ENCODE results near the gene ZNF365. TPM values are rescaled to one million over a fixed set of nuclear protein-coding genes. Genes with fewer than 3 reads are reported as not detected.
A peak's percentile ranks its signal among the peaks of the same experiment; 100 is the strongest.

ZNF365 gene
- total and polyA plus RNA-seq, 8 donors: 0.18 to 0.40 TPM; not detected in 6

DNA sequence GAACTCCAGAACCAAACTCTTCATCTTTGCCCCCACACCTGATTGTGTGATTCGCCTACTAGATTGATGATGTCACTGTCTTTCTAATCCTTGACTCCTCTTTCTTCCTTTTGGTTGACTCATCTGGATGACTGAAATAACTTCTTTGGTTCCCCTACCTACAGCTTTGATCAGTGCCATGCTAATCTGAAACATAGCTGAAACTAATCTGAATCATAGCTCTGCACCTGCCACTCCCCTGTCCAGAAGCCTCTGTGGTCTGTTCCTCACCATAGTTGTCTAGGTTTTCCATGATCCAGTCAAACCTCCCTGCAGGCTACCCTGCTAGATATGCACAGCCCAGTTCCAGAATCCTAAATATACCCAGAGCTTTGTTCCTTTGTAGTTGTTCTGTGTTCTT is 51.9 kb downstream of the ZNF365 start:
- H3K4me1 ChIP-seq: no peaks in the 10 kb centered on the region
- no peak overlapping the region for H3K4me3 ChIP-seq
- H3K9me3 ChIP-seq: no peaks in the 10 kb centered on the region
- H3K36me3 ChIP-seq: no peaks in the 10 kb centered on the region
- TF ChIP-seq EP300 (IDR thresholded peaks at IDR 0.05) (no peak), POLR2A (IDR thresholded peaks at IDR 0.05) (no peak), POLR2AphosphoS5 (IDR thresholded peaks at IDR 0.05) (no peak)
- TF ChIP-seq, protein P1, sequence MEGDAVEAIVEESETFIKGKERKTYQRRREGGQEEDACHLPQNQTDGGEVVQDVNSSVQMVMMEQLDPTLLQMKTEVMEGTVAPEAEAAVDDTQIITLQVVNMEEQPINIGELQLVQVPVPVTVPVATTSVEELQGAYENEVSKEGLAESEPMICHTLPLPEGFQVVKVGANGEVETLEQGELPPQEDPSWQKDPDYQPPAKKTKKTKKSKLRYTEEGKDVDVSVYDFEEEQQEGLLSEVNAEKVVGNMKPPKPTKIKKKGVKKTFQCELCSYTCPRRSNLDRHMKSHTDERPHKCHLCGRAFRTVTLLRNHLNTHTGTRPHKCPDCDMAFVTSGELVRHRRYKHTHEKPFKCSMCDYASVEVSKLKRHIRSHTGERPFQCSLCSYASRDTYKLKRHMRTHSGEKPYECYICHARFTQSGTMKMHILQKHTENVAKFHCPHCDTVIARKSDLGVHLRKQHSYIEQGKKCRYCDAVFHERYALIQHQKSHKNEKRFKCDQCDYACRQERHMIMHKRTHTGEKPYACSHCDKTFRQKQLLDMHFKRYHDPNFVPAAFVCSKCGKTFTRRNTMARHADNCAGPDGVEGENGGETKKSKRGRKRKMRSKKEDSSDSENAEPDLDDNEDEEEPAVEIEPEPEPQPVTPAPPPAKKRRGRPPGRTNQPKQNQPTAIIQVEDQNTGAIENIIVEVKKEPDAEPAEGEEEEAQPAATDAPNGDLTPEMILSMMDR (IDR thresholded peaks at IDR 0.05): no peak
- 84 to 98% (median 87%) methylated on average over 1 of the region's 1 CpG for WGBS, 5 donors
- intact Hi-C loops (cut with DNase I; ENCODE audit: low total_unique reads): no loop called here
- DNase-seq: no peak
- H3K27me3 ChIP-seq: no peaks in the 10 kb centered on the region
- no peak overlapping the region for H3K27ac ChIP-seq

DNA sequence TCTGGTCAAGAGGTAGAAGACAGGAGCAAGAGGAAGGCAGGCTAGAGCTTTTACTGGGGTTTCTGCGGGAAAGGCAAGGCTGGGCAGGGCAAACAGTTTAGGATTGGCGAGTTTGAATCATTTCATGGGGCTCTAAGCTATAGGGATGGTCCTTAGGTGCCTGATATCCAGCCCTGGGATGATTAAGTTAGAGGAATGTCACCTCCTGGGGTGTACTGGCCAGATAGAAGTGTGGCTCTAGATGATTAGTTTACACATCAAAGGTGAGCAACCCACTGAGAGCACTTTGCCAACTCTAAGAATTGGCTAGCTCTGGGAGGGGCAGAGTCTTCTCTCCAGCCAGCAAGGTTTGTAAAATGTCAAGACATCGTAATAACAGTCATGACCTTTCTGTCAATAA is 52.4 kb downstream of the ZNF365 start:
- no peaks in the 10 kb centered on the region for H3K36me3 ChIP-seq
- no peaks in the 10 kb centered on the region for H3K27me3 ChIP-seq
- no peak for DNase-seq
- no peaks in the 10 kb centered on the region for H3K9me3 ChIP-seq
- H3K4me1 ChIP-seq: no peaks in the 10 kb centered on the region
- intact Hi-C loops (cut with DNase I; ENCODE audit: low total_unique reads): no loop called here
- TF ChIP-seq POLR2AphosphoS5 (IDR thresholded peaks at IDR 0.05) (no peak), POLR2A (IDR thresholded peaks at IDR 0.05) (no peak), EP300 (IDR thresholded peaks at IDR 0.05) (no peak)
- TF ChIP-seq, protein P1 (IDR thresholded peaks at IDR 0.05): no peak
- 68 to 90% (median 73%) methylated on average over 3 of the region's 3 CpGs for WGBS, 5 donors
- no peak overlapping the region for H3K4me3 ChIP-seq
- H3K27ac ChIP-seq: no peak overlapping the region

DNA sequence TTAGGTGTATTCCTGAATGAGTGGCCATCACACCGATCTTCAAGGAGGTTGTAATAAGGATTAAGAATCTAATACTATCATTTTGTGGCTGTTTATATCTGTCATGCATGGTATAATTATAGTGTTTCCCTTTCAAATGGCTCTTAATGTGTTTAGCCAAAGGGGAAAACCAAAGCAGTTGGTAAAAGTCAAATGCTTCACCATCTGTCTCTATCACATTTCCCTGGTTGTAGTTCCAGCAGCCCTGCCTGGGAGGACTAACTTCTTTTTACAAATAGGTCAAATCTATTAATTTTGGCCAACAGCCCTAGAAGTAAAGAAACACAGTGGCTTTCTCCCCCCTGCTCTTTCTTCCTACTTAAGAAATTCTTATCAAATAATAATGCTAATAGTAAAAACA is 56.7 kb downstream of the ZNF365 start:
- TF ChIP-seq EP300 (IDR thresholded peaks at IDR 0.05) (no peak), POLR2AphosphoS5 (IDR thresholded peaks at IDR 0.05) (no peak), POLR2A (IDR thresholded peaks at IDR 0.05) (no peak)
- TF ChIP-seq, protein P1 (IDR thresholded peaks at IDR 0.05): no peak
- Histone ChIP-seq H3K4me1 (peaks cover 0 to 6% (median 0%) of the 10 kb centered on the region in 4 donors), H3K27ac (no peak overlapping the region), H3K36me3 (no peaks in the 10 kb centered on the region), H3K9me3 (no peaks in the 10 kb centered on the region), H3K4me3 (no peak overlapping the region), H3K27me3 (no peaks in the 10 kb centered on the region)
- DNase-seq: no peak
- intact Hi-C loops (cut with DNase I; ENCODE audit: low total_unique reads): no loop called here
- 45 to 91% (median 79%) methylated on average over 1 of the region's 1 CpG for WGBS, 5 donors

DNA sequence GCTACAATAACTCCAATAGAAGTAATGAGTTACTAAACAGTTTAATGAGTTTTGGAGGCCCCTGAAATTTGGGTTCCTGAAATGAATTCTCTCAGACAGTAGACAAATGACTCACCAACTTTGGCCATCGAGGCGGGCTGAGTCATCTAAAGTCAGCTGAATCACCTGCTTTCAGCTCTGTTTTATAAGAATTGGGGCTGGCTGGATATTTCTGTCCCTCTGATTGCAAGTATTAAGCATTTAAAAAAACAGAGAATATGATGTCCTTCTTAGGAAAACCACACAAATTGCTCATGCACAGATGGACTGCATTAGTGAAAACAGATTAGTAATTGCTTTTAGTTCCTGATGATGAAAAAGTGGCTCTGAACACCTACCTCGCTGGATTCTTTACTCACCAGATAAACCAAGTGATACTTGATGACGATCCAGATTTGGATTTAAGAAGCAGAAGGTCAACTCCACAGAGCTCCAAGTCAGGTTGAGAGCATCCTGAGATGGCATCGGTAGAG is 59.1 kb downstream of the ZNF365 start:
- Histone ChIP-seq H3K36me3 (no peaks in the 10 kb centered on the region), H3K4me3 (no peak overlapping the region), H3K4me1 (peaks cover 0 to 6% (median 0%) of the 10 kb centered on the region in 4 donors), H3K27ac (peak overlapping the region in 1 of 5 donors; percentile 40), H3K27me3 (peaks cover 0 to 5% (median 0%) of the 10 kb centered on the region in 3 donors), H3K9me3 (no peaks in the 10 kb centered on the region)
- TF ChIP-seq POLR2A (IDR thresholded peaks at IDR 0.05): no peak
- peak in 1 of 3 donors; percentile 3 for TF ChIP-seq POLR2AphosphoS5 (IDR thresholded peaks at IDR 0.05)
- intact Hi-C loops (cut with DNase I; ENCODE audit: low total_unique reads): no loop called here
- no peak for DNase-seq
- WGBS, 5 donors: 51 to 57% (median 54%) methylated on average over 5 of the region's 5 CpGs

DNA sequence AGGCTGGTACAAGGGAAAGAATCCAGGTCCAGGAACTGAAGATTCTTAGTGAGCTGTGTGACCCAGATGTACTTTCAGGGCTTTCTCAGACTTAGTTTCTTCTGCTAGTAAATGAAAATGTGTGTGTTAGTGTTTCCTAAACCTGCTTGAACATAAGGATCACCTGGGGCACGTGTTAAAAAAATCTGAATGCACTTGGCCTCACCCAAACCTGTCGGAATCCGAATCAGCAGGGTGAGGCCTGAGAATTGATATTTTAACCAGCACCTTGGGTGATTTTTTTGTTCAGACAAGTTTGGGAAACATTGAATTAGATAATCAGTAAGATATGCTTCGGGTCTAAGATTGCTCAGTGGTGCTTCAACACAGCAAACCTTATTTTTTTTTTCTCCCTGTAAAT is 59.7 kb downstream of the ZNF365 start:
- TF ChIP-seq POLR2AphosphoS5 (IDR thresholded peaks at IDR 0.05) (no peak), POLR2A (IDR thresholded peaks at IDR 0.05) (no peak), EP300 (IDR thresholded peaks at IDR 0.05) (no peak)
- TF ChIP-seq, protein P1 (IDR thresholded peaks at IDR 0.05): no peak
- intact Hi-C loops (cut with DNase I; ENCODE audit: low total_unique reads): no loop called here
- 32 to 67% (median 37%) methylated on average over 4 of the region's 4 CpGs for WGBS, 5 donors

More for the DNA sequence above, 59.7 kb downstream of the ZNF365 start:
- Histone ChIP-seq H3K9me3 (no peaks in the 10 kb centered on the region), H3K27ac (peak overlapping the region in 1 of 5 donors; percentile 25), H3K4me1 (peaks cover 0 to 6% (median 0%) of the 10 kb centered on the region in 4 donors), H3K27me3 (peaks cover 0 to 5% (median 0%) of the 10 kb centered on the region in 3 donors), H3K4me3 (no peak overlapping the region), H3K36me3 (no peaks in the 10 kb centered on the region)
- no peak for DNase-seq

All from stomach (tissue), 9 donors.